HG03175 (cell line): ENCODE data around the gene TBC1D17.
A peak's percentile ranks its signal among the peaks of the same experiment; 100 is the strongest.

Experiments
- ATAC-seq: cut with Tn5 transposase; IDR thresholded peaks from one replicate; pipeline ENCODE4 v1.9.1; 2021; ENCODE audit warnings: mild to moderate bottlenecking, moderate library complexity; ENCODE audit not compliant: unreplicated experiment

TBC1D17 gene

GRCh38 chr19:49847731-49848696 lies 29.5 kb upstream of the TBC1D17 start:
- no peak for ATAC-seq

GRCh38 chr19:49848938-49849337 lies 28.6 kb upstream of the TBC1D17 start:
- no peak for ATAC-seq

- ATAC-seq, result no peak
Observed at GRCh38 chr19:49849433-49850220, 27.9 kb upstream of the TBC1D17 start.

GRCh38 chr19:49850221-49850486 lies 27.3 kb upstream of the TBC1D17 start:
- ATAC-seq, result no peak

GRCh38 chr19:49850487-49851342 lies 26.8 kb upstream of the TBC1D17 start, which contains the start of gene PTOV1:
TSS of gene PTOV1 (plus strand) at chr19:49851159.
- peak; percentile 81 for ATAC-seq

GRCh38 chr19:49851456-49852259 lies 25.8 kb upstream of the TBC1D17 start:
- peak; percentile 3 for ATAC-seq

GRCh38 chr19:49852631-49853126 lies 24.8 kb upstream of the TBC1D17 start:
- no peak for ATAC-seq

- no peak for ATAC-seq
Observed at GRCh38 chr19:49853852-49854377, 23.6 kb upstream of the TBC1D17 start.

- ATAC-seq, result no peak
Observed at GRCh38 chr19:49854378-49855263, 22.9 kb upstream of the TBC1D17 start.

- no peak for ATAC-seq
Observed at GRCh38 chr19:49855277-49855675, 22.2 kb upstream of the TBC1D17 start.

GRCh38 chr19:49855676-49856573 lies 21.6 kb upstream of the TBC1D17 start:
- ATAC-seq, result no peak

- ATAC-seq, result no peak
Observed at GRCh38 chr19:49856574-49857021, 20.9 kb upstream of the TBC1D17 start.

GRCh38 chr19:49857061-49857837 lies 20.3 kb upstream of the TBC1D17 start:
- no peak for ATAC-seq

GRCh38 chr19:49857838-49858087 lies 19.7 kb upstream of the TBC1D17 start:
- ATAC-seq, result no peak

- ATAC-seq, result no peak
Observed at GRCh38 chr19:49858088-49858985, 19.2 kb upstream of the TBC1D17 start.

GRCh38 chr19:49859682-49860335 lies 17.7 kb upstream of the TBC1D17 start:
- ATAC-seq, result no peak
